DOHH2 (cell line): ENCODE measurements around the gene POLR2J.
"Not testable (repeated sequence)": the region's sequence is repeated elsewhere in the genome, so short reads cannot be mapped to it uniquely, and the experiment has no call there.

Experiments used
- H3F3A ChIP-seq: fragments of 200-600 bp; sonication (generic), shearing (Covaris generic); 2 replicates; pipeline ENCODE4 v1.6.0; 2016; ENCODE audit warnings: antibody characterized with exemption, mild to moderate bottlenecking; ENCODE audit not compliant: control insufficient read depth, insufficient read depth
- H3K27ac ChIP-seq: fragments of 200-600 bp; sonication (generic); 2 replicates; pipeline ENCODE4 v1.5.1; 2014; ENCODE audit warnings: low read depth, mild to moderate bottlenecking, low read length, moderate library complexity
- H3K27me3 ChIP-seq: fragments of 200-600 bp; sonication (generic); 2 replicates; pipeline ENCODE4 v1.6.1; 2014; ENCODE audit warnings: mild to moderate bottlenecking, low read length, mixed read lengths; ENCODE audit not compliant: control insufficient read depth
- H3K36me3 ChIP-seq: fragments of 200-600 bp; sonication (generic); 2 replicates; pipeline ENCODE4 v1.6.1; 2014; ENCODE audit warnings: mild to moderate bottlenecking, low read length, moderate library complexity, mixed read lengths; ENCODE audit not compliant: control insufficient read depth
- H3K4me1 ChIP-seq: fragments of 200-600 bp; sonication (generic); 2 replicates; pipeline ENCODE4 v1.6.1; 2014; ENCODE audit warnings: mild to moderate bottlenecking, low read length, mixed read lengths; ENCODE audit not compliant: control insufficient read depth
- H3K4me2 ChIP-seq: fragments of 200-600 bp; sonication (generic); 2 replicates; pipeline ENCODE4 v1.6.0; 2014; ENCODE audit warnings: mild to moderate bottlenecking, low read length, moderate library complexity
- H3K4me3 ChIP-seq: fragments of 200-600 bp; sonication (generic); 2 replicates; pipeline ENCODE4 v1.5.1; 2014; ENCODE audit warnings: mild to moderate bottlenecking, low read length, mixed read lengths
- H3K79me2 ChIP-seq: fragments of 200-600 bp; sonication (generic); 2 replicates; pipeline ENCODE4 v1.6.1; 2014; ENCODE audit warnings: mild to moderate bottlenecking, low read length, mixed read lengths; ENCODE audit not compliant: control insufficient read depth
- H3K9me2 ChIP-seq: fragments of 200-600 bp; sonication (generic); replicated peaks from 2 replicates; pipeline ENCODE4 v1.6.1; 2014; ENCODE audit warnings: mild to moderate bottlenecking, low read length, mixed read lengths; ENCODE audit not compliant: control insufficient read depth
- H3K9me3 ChIP-seq: fragments of 200-600 bp; sonication (generic); 2 replicates; pipeline ENCODE4 v1.6.1; 2014; ENCODE audit warnings: antibody characterized with exemption, low read length, mixed read lengths; ENCODE audit not compliant: control insufficient read depth, insufficient read depth
- H4K20me1 ChIP-seq: fragments of 200-600 bp; sonication (generic); 2 replicates; pipeline ENCODE4 v1.6.0; 2014; ENCODE audit warnings: low read depth, mild to moderate bottlenecking, antibody characterized with exemption, low read length, moderate library complexity; ENCODE audit not compliant: control insufficient read depth, insufficient read depth
- TF ChIP-seq, protein P1 (sequence below): fragments of 200-600 bp; sonication (generic); IDR thresholded peaks from one replicate; pipeline ENCODE4 v1.5.1; 2014; ENCODE audit warnings: antibody characterized with exemption, mild to moderate bottlenecking, low read depth, low read length; ENCODE audit not compliant: poor library complexity, severe bottlenecking

POLR2J gene

DNA sequence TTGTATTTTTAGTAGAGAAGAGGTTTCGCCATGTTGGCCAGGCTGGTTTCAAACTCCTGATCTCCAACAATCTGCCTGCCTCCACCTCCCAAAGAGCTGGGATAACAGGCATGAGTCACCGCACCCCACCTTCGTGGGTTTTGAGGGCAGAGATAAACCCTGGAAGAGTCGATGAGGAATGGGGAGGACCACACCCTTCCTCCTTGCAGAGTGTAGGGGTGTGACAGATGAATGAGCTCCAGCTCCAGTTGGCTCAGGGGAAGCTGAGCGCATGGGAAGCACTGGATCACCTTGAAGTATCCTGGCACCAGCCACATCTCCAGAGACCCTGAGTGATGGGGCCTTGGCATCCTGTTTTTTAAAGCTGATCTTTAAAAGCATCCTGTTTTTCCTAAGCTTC lies 5.6 kb upstream of the POLR2J start:
- not testable (repeated sequence) for H4K20me1 ChIP-seq, H3K27me3 ChIP-seq, H3K9me2 ChIP-seq, H3F3A ChIP-seq, H3K4me3 ChIP-seq, H3K79me2 ChIP-seq, H3K36me3 ChIP-seq, H3K4me1 ChIP-seq, H3K9me3 ChIP-seq, H3K4me2 ChIP-seq, H3K27ac ChIP-seq

DNA sequence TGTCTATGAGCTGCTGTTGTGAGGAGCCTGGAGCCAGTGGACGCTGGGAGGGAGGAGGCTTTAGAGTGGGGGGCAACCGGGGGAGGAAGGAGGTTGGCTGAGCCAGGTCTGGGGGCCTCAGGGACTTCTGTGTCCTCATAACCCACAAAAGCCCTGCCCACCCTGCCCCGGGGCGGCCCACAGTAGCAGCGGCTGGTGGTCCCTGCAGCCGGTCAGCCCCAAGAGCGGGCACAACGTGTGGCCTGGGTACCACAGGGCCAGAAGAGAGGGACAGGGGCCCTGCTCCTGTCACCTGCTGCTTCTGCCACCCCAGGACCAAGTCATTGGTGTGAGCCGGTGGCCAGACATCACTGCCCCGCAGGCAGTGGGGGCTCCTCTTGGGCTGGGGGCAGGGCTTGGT lies 3.2 kb upstream of the POLR2J start:
- not testable (repeated sequence) for H3K9me3 ChIP-seq, H3K36me3 ChIP-seq, H3K27me3 ChIP-seq

DNA sequence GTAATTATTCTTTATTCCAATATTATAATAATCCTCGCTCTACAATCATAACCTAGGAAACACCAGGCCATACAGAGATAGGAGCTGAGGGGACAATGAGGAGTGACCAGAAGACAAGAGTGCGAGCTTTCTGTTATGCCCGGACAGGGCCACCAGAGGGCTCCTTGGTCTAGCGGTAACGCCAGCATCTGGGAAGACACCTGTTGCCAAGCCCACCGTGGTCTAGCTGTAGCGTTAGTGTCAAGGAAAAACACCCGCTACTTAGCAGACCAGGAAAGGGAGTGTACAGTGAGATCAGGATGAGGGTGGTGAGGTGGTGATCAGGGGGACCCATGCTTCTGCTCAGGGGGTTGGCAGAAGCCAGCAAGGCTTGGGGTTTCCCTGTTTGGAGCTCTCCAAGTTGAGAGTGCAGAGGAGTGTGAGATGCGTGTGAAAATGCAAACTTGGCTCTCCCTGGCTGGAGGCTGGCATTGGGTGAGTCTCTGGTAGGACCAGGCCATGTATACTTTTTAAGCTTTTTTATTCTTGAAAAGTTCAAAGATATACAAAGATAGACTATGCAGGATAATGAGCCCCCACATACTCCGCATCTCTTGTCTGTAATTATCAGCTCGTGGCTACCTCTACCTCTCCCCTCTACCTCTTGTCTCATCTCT lies 1.4 kb upstream of the POLR2J start:
- not testable (repeated sequence) for H3K36me3 ChIP-seq, H3K4me2 ChIP-seq, H3K4me1 ChIP-seq, H3K27ac ChIP-seq, H3K79me2 ChIP-seq, H3K4me3 ChIP-seq, H4K20me1 ChIP-seq, H3F3A ChIP-seq, H3K27me3 ChIP-seq, H3K9me3 ChIP-seq, H3K9me2 ChIP-seq
- TF ChIP-seq, protein P1, sequence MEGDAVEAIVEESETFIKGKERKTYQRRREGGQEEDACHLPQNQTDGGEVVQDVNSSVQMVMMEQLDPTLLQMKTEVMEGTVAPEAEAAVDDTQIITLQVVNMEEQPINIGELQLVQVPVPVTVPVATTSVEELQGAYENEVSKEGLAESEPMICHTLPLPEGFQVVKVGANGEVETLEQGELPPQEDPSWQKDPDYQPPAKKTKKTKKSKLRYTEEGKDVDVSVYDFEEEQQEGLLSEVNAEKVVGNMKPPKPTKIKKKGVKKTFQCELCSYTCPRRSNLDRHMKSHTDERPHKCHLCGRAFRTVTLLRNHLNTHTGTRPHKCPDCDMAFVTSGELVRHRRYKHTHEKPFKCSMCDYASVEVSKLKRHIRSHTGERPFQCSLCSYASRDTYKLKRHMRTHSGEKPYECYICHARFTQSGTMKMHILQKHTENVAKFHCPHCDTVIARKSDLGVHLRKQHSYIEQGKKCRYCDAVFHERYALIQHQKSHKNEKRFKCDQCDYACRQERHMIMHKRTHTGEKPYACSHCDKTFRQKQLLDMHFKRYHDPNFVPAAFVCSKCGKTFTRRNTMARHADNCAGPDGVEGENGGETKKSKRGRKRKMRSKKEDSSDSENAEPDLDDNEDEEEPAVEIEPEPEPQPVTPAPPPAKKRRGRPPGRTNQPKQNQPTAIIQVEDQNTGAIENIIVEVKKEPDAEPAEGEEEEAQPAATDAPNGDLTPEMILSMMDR = peak; percentile 24

More for the DNA sequence above, 3.2 kb upstream of the POLR2J start:
- not testable (repeated sequence) for H3K4me1 ChIP-seq, H3F3A ChIP-seq, H3K9me2 ChIP-seq, H3K27ac ChIP-seq, H3K4me3 ChIP-seq, H3K79me2 ChIP-seq, H4K20me1 ChIP-seq, H3K4me2 ChIP-seq

DNA sequence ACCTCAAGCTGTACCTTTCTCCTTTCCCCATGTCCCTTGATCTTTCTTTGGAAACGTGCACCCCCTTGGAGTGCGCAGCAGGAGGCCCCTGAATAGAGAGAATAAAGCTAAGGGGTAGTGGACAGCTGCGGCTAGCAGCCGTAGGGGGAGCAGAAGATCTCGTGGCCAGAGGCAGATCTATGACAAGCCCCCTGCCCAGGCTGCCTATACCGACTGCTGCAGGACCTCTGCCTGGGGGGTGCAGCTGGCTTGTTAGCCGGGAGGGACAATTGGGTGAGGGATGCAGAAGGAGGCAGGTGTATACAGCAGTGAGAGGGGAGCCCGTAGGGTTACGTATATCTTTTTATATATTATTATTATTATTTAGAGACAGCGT lies 475 bp upstream of the POLR2J start:
- H3K27ac ChIP-seq, H3K4me1 ChIP-seq, H3K27me3 ChIP-seq, H4K20me1 ChIP-seq, H3K4me3 ChIP-seq, H3F3A ChIP-seq, H3K9me3 ChIP-seq, H3K9me2 ChIP-seq, H3K79me2 ChIP-seq, H3K36me3 ChIP-seq: not testable (repeated sequence)
- peak overlapping the region; percentile 45 for H3K4me2 ChIP-seq

DNA sequence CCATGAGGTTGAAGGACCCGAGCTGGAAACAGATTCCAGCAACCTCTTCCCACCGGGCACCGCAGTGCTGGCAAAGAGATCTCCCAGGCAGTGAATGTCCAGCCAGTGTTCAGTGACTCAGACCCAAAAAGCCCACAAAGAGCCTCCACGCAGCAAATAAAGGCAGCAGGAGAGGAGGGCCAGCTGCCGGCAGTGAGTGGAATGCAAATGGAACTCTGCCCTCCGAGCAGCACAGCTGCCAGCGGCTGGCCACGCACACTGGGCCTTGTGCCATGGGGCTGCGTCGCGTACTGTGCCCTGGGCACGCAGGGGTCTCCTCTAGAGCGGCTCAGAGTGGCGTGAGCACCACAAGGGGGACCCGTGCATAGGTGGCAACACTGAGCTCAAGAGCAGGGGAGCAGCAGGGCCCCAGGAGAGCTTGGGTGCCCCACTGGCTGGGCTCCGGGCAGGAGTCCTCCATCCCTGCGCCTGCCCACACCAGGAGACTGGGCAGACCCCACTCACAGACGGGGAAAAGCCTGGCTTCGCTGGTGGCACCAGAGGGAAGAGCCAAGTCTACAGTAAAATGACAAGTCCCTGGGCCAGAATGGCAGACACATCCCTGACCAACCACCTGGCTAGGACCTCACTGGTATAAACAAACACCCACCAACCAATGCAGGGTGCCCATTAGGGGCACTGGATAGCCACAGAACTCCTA lies 3.8 kb downstream of the POLR2J start:
- H3K27ac ChIP-seq, H4K20me1 ChIP-seq: not testable (repeated sequence)

DNA sequence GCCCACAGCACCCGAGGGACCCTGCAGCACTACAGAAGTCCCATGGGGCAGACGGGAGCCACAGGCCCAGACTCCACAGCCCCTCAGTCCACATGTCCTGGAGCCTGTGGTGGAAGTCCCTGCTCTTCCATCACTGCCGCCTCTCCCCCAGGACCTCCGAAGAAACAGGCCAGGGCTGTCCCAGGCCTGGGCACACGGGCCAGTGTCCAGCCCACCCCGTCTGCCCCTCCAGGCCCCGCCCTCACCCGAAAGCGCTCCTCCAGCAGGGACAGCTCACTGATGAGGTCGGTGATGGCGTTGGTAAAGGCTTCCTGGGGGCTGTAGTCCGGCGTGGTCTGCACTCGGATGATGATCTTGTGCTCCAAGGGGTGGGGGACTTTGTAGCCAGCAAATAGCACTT lies 4.6 kb downstream of the POLR2J start:
- not testable (repeated sequence) for H3F3A ChIP-seq, H3K27ac ChIP-seq, H3K4me3 ChIP-seq, H3K9me3 ChIP-seq, H4K20me1 ChIP-seq, H3K79me2 ChIP-seq, H3K9me2 ChIP-seq, H3K4me1 ChIP-seq, H3K27me3 ChIP-seq, H3K4me2 ChIP-seq
- peaks cover 46% of the 10 kb centered on the region for H3K36me3 ChIP-seq

More for the DNA sequence above, 3.8 kb downstream of the POLR2J start:
- not testable (repeated sequence) for H3K79me2 ChIP-seq, H3K9me3 ChIP-seq, H3K4me3 ChIP-seq, H3K4me2 ChIP-seq, H3K27me3 ChIP-seq, H3F3A ChIP-seq, H3K9me2 ChIP-seq, H3K4me1 ChIP-seq
- H3K36me3 ChIP-seq = peaks cover 39% of the 10 kb centered on the region
